GM18511 (cell line): Measurements from ENCODE around the gene CACNA2D2.
"Not testable (repeated sequence)": the region's sequence is repeated elsewhere in the genome, so short reads cannot be mapped to it uniquely, and the experiment has no call there.

Experiments
- ATAC-seq: cut with Tn5 transposase; IDR thresholded peaks from one replicate; pipeline ENCODE4 v1.9.1; 2021; ENCODE audit warnings: mild to moderate bottlenecking, moderate library complexity; ENCODE audit not compliant: unreplicated experiment

Gene CACNA2D2

GRCh38 chr3:50530001-50530970, 26.9 kb upstream of the CACNA2D2 start:
- no peak for ATAC-seq

DNA sequence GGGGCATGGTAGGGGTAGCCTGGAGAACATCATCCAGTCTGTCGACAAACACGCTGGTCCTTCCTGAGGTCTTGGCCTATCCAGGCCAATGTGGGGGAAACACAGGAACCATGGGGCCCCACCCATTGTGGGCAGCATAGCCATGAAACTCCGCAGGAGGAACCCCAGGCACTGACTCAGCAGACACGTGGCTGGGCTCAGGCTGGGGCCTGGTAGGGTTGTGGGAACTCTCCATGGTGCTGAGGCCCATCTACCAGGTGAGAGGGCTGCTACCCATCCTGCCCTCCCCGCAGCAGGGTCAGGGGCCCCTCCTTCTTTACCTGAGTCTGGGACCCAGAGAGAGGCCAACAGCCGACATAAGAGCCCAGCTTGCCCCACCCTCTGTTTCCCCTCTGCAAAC, 22.6 kb upstream of the CACNA2D2 start:
- ATAC-seq = no peak

DNA sequence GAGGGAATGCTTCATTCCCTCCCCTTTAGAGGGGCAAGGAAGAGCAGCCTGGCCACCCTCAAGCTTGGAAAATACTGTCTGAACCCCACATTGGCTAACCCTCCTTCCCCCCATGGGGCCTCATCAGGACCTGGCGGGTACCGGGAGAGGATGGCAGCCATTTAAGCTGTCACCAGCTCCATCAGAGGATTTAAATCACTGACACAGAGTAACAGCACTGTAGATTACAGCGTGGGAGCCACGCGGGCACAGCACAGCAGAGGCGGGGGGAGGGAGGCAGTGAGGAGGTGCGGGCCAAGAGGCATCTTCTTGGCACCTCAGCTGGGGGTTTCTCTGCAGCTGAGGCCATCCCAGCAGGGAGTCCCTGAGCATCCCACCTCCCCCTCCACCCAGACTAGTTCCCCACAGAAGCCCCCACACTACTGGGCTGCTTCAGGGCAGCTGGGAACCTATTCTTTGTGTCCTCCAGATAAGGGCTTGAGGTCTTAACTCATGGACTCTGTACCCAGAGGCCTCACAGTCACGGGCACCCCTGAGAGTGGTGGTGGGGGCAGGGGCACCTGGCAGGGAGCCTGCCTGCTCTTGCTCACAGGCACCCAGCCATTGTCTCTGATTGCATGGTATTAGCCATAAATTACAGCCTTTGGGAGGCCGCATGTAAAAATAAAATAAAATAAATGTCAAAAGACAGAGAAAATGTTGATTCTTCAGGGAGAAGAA, 21.9 kb upstream of the CACNA2D2 start:
- no peak for ATAC-seq

DNA sequence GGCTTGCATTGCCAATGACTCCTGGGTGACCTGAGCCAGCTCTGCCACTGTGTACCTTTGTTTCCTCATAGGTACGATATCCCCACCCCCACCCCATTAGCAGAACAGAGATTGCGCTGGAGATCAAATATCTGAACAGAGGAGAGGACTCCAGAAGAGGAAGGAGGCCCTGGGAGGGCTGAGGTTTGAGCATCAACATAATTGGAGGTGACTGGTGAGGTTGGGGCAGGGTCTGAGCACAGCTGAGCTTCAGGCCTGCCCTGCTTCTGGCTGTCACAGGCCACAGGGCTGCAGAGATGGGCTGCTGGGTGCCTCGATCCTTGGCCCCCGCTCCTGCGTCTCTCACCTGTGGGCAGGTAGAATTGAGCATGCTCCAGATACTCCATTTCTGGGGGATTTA, 21.3 kb upstream of the CACNA2D2 start:
- no peak for ATAC-seq

GRCh38 chr3:50523279-50523811, 19.9 kb upstream of the CACNA2D2 start:
- no peak for ATAC-seq

DNA sequence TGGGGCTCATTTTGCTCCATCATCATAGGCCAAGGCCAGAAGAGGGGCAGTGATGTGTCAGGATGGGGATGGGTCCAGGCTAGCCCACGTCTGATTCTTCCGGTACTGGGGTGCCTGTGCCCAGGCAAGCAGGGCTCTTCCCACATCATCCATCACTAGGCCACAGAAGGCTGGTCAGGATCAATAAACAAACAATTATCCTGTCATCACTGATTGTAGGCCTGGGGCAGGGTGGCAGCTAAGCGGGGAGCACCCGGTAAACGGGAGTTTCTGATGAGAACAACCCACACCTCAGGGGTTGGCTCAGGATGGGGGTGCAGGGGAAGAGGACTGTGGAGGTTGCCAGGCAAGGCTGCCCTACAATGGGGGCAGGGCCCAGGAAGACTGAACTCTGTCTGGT, 18.1 kb upstream of the CACNA2D2 start:
- no peak for ATAC-seq

DNA sequence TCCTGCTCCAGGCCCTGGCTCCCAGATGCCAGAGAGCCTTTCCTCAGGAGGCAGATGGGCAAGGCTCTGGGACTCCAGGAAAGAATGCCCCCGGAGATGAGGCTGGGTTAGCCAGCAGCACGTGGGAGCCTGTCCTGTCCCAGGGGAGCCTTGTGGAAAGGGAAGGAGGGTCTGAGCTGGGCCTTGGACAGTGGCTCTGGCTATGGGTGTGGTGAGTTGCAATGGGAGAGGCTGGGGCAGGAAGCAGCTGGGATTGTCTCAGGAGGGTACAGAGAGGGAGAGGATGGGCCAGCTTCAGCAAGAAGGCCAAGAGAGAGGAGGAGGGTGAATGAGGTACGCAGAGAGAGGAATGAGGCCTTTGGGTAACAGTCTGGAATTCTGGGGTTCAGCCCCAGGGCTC, 17.4 kb upstream of the CACNA2D2 start:
- no peak for ATAC-seq

DNA sequence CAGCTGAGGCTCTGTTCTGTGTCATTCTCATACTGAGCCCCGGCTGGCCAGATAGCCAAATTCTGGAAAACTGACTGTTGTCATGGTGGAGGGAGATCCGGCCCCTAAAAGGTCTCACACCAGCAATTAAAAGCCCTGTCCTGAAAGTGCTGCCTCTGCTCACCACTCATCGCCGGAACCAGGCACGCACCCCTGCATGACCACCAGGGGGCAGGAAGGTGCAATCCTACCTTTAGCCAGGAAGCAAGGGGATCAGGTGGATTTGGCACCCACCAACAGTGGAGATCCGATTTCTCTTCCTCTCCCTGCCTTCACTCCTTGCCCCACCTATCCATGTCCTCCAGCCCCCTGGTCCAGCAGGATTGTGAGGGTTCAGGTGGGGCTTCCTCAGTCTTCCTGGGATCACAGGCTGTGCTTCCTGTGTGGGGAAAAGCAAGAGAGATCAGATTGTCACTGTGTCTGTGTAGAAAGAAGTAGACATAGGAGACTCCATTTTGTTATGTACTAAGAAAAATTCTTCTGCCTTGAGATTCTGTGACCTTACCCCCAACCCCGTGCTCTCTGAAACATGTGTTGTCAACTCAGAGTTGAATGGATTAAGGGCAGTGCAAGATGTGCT, 16.1 kb upstream of the CACNA2D2 start:
- no peak for ATAC-seq

DNA sequence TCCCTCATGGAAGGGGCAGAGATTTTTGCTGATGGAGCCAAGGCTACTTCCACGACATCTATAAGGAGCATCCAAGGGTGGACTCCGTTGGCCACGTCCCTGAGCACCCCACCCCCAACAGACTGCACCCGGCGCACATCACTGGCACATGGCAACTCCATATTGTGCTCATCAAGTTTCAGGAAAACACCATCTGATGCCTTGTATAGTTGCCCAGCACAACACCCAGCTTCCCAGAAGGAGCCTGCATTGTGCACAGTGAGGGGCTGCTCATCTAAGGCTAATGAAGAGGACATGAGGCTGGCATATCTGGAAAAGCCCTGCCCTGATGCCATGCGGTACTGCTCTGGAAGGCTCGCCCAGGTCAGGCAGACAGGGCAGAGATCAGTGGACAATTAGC, 15.0 kb upstream of the CACNA2D2 start:
- no peak for ATAC-seq

DNA sequence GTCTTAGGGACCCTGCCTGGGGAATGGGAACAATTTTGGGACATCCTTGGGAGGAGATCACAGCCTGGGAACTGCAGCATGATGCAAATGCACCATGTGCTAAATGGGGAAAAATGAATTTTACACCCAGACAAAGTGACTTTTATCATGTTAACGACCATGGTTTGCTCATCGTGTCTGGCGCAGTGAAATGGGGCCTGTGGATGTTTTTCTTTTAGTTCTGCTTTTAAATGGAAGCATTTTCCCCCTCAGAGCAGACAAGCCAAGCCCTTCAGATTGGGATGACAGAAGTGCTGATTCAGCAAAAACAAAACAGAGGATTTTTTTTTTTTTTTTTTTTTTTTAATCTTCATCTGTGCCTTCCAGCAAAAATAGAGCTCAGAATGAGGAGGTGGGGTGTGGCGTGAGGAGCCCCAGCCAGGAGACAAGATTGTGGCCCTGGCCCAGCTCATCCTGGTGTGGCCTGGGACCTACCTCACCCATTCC, 14.3 kb upstream of the CACNA2D2 start:
- ATAC-seq = no peak

GRCh38 chr3:50516440-50516871, 13.0 kb upstream of the CACNA2D2 start:
- no peak for ATAC-seq

- no peak for ATAC-seq
Observed at GRCh38 chr3:50515565-50516439, 12.4 kb upstream of the CACNA2D2 start.

DNA sequence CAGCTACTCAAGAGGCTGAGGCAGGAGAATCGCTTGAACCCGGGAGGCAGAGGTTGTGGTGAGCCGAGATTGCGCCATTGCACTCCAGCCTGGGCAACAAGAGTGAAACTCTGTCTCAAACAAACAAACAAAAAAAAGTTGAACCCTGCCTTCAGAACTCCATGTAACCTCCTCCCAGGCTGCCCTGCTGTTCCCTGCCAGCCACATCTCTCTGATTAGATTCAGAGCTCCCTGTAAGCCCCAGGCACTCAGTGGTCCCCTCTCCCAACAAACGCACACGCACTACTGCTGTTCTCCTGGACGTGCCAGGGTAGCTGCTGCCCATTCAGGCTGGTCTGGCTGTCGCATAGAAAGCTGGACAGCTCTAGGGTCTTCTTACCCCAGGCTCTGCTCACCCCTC, 9.5 kb upstream of the CACNA2D2 start:
- not testable (repeated sequence) for ATAC-seq

DNA sequence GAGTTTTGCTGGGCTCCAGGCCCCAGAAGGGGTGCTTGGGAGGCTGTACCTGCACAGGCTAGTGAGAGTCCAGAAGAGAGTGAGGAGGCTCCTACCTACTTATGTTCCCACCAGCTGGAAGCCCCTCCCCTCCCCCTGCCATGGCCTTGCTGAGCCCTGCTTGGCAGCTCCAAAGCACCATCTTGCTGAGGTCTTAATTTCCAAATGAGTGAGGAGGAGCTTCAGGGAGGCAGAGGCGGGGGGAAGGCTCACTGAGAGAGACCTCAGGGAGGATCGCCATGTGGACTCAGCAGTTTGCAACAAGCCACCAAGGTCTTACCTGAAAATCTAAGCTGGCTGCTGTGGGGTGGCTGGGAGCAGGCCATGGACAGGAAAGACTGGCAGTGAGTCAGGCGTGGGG, 8.7 kb upstream of the CACNA2D2 start:
- ATAC-seq = no peak

DNA sequence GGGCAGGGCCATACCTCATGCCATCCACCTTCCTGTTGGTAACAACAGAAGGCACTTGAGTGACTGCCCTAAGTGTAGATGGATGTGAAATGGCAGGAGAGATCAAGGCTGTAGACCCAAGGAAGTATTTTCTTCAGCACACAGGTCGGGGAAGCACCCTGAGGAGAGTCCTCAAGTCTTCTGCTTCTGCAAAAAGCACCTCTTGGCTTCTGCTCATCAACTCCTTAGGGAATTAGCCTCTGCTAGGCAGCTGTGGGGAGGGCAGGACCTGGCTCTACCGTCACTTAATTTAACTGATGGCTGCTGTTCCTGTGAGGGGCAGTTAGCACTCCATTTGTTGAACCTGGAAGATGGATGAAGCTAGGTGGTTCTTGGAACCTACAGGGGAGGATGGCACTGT, 6.9 kb upstream of the CACNA2D2 start:
- ATAC-seq = no peak

DNA sequence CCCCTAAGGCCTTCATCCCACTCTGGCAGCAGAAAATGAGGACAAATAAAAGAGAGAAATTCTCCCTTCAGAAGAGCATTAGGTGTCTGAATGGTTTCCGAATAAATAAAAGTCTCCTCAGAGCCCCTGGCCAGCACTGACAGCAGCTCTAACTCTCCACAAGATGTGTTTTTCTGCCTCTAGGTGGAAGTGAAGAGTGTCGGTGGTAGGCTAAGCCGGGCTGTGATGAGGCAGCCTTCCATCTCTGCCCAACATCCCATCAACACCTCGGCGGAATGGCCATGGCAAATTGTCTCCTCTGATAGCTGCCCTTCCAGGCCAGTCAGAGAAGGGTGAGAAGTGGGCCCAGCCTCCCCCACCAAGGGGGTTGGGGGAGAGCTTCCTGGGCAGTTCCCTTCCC, 6.3 kb upstream of the CACNA2D2 start:
- ATAC-seq = no peak

GRCh38 chr3:50508821-50509220, 5.4 kb upstream of the CACNA2D2 start:
- no peak for ATAC-seq

DNA sequence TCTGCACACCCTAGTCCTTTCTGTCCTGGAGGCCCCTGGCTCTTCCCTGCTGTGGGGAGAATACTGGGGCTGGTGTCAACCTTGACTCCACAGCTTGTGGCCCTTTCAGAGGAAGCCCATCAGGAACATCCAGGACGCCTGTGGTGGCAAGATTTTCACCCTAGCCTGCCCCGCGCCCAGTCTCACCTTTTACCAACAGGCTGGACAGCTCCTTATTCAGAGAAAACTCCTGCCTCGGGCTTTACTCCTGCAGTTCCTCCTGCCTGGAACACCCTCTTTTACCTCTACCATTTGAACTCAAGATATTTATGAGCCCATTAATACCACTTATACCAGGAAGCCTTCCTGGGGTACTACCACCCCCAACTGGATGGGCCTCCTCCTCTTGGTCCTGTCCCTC, 2.7 kb upstream of the CACNA2D2 start:
- ATAC-seq = no peak

- no peak for ATAC-seq
Observed at GRCh38 chr3:50504681-50505080, 1.2 kb upstream of the CACNA2D2 start.
